ENCODE data around the gene DHX35. TPM values are rescaled to one million over a fixed set of nuclear protein-coding genes. Genes with fewer than 3 reads are reported as not detected.
"Not testable (repeated sequence)": the region's sequence is repeated elsewhere in the genome, so short reads cannot be mapped to it uniquely, and the experiment has no call there.

DHX35 gene
- polyA plus RNA-seq, 4 donors = 15.3 to 18.8 (median 17.3) TPM

DNA sequence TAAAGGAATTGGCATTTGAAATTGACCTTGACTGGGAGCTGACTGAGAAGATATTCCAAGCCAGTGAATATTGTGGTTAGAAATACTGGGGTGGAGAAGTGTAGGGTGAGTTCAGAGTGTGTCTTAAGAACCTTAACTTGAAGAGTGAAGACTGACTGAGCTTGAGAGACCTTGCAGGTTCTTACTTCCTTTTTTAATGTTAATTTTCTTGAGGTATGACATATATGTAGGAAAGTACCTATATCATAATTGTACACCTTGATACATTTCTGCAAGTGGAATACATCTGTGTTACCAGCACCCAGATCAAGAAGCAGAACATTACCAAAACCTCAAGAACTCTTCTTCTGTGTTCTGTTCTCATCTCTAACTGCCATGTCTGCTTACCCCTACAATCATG, 11.0 kb downstream of the DHX35 start:
- no peak for DNase-seq (ENCODE audit: low read depth in 4 of 4, low spot score in 2 of 4)

DNA sequence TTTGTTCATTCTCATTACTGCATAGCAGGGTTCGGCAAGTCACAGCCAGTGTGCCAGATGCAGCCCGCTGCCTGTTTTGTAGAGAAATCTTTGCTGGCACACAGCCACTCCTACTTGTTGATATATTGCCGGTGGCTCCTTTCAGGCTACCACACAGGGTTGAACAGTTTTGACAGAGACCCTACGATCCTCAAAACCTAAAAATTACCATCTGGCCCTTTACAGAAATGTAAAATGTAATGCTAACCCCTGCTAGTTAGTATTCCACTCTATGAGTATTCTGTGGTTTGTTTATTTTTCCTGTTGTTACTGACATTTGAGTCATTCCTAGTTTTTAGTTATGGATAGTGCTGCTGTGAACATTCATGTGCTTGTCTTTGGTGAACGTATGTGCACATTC, 11.5 kb downstream of the DHX35 start:
- DNase-seq (ENCODE audit: low read depth in 4 of 4, low spot score in 2 of 4) = no peak

DNA sequence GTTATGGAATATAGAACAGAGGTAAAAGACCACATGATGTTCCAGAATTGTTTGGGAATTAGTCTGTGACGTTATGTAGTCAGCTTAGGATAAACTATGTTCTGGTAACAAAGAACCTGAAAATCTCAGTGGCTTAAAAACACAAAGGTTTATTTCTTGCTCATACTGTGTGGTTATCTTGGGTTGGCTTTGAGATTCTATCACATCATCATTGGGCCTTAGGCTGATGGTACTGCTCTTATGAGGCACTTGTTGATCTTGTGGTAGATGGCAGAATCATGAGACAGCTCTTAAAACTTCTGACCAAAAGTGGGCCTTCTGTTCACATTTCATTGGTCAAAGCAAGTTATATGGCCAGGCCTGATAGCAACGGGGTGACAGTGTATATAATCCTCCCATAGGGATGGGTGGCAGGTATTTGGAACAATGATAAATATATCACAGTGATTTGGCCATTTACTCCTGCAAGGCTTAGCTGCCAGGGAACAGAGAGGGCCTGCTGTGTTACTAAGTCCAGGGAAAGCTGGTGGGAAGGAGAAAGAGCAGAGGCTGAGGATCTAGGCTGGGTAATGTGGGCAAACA, 13.5 kb downstream of the DHX35 start:
- DNase-seq (ENCODE audit: low read depth in 4 of 4, low spot score in 2 of 4) = no peak

DNA sequence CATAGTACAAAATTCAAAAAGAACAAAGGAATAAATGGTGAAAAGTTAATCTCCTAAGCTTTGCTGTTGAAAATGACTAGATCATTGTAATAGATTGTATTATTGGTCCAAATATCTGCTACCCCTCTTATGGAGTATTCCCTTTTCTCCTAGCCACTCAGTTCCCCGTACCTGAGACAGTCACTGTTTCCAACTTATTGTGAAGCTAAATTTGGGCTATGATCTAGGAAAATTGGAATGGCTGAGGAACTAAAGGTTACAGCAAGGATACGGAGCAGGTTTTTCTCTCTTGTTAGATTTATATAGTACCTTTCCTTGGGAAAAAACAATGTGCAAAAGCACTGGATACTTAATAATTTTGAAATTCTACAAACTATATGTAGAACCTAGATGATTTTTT, 17.3 kb downstream of the DHX35 start:
- no peak for DNase-seq (ENCODE audit: low read depth in 4 of 4, low spot score in 2 of 4)

DNA sequence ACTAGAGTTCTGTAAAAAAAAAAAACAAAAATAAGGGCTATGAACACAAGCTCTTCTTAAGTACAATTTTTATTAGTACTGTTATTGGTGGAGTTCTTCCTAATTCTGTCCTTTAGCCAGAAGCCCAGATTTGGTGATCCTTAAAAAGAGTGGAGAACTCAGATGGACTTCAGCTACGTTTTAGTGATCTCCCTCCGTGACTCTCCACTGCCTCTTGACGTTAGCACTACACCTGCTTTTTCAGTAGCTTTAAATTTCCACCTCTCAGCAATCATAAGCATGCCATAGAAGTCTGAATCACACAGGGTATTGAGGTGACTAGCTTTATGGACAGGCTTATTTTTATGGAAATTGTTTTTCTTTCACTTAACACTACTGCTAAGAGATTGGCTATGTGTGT, 17.7 kb downstream of the DHX35 start:
- no peak for DNase-seq (ENCODE audit: low read depth in 4 of 4, low spot score in 2 of 4)

DNA sequence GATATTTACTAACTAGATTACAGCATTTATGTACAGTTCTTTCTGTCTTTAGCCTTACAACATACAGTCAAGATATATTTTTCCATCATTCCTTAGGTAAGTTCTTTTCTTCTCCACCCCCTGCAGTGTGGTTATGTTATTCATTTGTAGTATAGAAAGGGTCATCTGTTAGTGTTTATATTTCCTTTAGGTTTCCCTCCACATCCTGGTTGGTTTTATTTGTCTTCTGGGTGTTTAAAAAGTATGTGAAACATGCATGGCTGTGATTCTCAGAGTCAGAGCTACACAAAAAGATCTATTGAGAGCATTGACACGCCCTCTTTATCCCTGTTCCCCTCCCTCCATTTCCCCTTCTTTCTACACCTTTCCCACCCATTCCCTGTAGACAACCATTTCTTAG, 20.1 kb downstream of the DHX35 start:
- no peak for DNase-seq (ENCODE audit: low read depth in 4 of 4, low spot score in 2 of 4)

DNA sequence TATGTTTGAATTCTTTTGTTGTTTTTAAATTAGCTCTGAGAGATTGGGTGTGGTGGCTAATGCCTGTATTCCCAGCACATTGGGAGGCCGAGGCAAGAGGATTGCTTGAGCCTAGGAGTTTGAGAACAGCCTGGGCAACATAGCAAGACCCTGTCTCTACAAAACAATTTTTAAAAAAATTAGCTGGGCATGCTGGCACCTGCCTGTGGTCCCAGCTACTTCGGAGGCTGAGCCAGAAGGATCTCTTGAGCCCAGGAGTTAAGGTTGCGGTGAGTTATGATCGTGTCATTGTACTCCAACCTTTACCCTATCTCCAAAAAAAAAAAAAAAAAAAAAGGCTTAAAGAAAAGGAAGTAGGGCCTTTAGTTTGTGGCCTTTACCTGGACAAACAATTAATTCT, 22.9 kb downstream of the DHX35 start:
- no peak for DNase-seq (ENCODE audit: low read depth in 4 of 4, low spot score in 2 of 4)

DNA sequence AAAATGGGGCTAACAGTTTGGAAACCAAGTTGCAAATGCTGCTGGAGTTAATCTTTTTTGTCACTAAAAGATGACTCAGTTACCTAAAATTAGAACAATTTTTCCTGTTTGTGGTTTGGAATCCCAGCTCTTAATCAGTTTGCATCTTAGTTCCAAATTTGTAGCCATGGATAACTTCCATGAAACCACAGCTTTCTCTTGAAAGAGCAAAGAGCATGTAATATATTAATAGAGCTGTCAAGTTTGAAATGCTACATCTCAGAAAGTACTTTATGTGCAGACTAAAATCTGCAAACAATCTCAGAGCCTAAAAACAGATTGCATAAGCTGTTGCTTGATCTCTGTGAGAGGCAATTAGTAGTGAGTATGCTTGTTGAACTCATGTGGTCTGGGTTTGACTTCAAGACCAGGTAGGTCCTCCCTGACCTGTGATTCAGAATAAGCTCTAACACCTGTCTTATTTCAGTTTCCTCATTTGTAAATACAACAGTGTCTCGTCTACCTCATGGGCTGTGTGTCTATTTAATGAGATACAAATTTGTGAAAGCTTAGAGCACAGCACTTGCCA, 23.5 kb downstream of the DHX35 start:
- no peak for DNase-seq (ENCODE audit: low read depth in 4 of 4, low spot score in 2 of 4)

DNA sequence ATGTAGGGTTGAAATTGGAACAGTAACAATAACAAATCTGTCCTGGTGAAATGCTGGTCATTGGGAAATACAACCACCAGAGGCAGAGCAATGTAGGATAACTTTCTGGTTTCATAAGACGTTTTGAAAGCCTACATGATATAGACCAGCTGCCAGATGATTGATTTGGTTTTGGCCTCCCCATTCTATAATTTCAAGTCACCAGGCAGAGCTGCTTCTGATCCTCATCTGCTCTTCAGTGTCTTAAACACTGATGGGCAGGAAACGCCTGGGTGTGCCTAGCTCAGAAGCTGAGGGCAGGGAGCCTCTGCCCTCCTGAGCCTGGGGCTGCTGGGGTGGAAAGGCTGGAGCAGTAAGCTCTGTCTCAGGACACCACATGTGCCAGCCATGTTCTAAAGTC, 24.5 kb downstream of the DHX35 start:
- no peak for DNase-seq (ENCODE audit: low read depth in 4 of 4, low spot score in 2 of 4)

DNA sequence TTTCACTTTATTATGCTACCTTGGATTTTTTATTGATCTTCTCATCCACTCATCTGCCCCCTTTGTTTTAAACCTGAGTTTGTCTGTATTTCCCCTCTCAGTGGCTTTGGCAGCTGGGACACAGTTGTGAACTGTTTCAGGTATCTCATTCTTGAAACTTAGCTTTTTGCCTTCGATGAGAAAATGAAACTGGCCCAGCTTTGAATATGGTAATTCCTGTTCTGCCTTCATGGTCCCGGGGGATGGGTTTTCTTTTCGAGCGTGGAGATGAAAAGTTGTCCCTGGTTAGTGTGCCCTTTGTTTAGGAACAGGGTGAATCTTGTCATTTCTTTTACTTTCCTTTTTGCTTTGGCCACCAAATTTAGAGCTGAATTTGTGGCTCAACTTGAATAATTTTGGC, 25.6 kb downstream of the DHX35 start:
- DNase-seq (ENCODE audit: low read depth in 4 of 4, low spot score in 2 of 4) = no peak

DNA sequence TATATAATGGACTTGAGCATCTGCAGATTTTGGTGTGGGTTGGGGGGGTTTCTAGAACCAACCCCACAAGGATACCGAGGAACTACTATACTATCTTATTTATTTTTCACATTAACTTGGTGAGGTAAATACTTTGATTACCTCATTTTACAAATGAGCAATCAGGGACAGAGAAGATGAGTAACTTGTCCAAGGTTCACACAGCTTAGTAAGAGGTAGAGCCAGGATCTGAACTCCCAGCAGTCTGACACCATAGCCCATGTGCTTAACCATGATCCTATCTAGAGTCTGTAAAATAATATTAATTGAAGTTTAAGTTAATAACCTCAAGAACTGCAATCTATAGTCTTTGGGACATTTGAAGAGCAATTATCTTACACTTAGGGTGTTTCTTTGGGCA, 28.6 kb downstream of the DHX35 start:
- DNase-seq (ENCODE audit: low read depth in 4 of 4, low spot score in 2 of 4) = no peak

DNA sequence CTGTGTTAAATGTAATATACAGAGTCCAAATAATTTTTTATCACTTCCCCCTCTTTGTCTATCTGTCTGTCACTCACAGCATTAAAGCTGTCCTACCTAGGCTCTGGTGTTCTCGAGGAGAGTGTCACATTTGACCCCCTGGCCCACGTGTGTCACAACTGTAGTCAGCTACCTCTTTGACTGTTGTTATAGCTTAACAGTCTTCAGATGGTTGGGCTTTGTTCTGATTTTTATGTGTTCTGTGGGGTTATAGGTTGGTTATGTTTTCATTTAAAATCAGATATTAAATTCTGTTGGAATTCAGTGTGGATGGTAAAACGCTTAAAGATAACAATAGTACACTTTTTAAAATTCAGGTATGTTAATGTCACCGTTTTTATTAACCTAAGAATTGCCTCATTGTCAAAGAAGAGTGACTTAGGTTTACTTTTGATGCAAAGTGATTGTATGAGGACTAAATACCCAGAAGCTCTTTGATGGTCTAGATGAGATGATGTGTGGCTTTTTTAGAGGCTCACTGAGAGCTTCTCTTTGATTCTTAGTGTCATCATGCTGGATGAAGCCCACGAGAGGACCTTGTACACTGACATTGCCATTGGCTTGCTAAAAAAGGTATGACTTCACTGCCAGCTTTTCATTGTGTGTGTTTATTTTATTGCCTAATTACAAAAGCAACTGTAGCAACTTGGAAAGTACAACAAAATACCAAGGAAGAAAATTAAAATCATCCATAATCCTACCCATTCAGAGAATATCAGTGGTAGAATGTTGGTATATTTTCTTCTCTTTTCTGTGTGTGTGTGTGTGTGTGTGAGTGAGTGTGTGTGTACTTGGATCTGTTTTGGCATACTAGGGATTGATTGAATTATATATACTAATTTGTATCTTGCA, 29.9 kb downstream of the DHX35 start:
- DNase-seq (ENCODE audit: low read depth in 4 of 4, low spot score in 2 of 4) = no peak

DNA sequence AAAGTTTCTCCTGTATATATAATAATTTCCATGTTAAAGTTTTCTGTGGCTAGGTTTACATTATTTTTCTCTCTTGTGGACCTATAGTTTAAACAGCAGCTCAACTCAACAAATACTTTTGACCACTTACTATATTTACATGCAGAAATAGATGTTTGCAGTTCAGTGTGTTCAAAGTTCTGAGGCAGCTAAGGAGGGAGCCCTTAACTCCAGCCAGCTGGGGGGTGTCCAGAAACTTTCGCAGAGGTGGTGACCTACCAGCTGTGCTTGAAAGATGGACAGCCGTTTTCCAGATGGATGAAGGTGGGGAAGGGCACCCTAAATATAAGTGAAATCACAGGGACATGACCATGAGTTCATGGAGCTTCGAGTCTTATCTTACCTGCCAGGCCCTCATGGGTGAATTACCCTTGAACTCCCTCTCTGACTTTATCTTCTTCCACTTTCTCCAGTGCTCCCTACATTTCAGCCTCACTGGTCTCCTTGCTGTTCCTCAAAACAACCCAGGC, 33.4 kb downstream of the DHX35 start:
- DNase-seq (ENCODE audit: low read depth in 4 of 4, low spot score in 2 of 4) = no peak

DNA sequence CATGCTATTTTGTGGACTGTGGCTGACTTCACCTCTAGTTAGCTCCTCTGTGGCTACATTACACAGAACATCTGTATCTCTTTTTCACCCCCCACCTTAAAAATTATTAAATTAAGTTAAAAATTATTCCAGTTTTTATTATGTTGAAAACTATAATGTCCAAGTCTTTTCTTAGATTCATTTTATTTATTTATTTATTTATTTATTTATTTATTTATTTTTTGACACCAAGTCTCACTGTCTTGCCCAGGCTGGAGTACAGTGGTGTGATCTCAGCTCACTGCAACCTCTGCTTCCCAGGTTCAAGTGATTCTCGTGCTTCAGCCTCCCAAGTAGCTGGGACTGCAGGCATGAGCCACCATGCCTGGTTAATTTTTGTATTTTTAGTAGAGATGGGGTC, 34.7 kb downstream of the DHX35 start:
- not testable (repeated sequence) for DNase-seq (ENCODE audit: low read depth in 4 of 4, low spot score in 2 of 4)

DNA sequence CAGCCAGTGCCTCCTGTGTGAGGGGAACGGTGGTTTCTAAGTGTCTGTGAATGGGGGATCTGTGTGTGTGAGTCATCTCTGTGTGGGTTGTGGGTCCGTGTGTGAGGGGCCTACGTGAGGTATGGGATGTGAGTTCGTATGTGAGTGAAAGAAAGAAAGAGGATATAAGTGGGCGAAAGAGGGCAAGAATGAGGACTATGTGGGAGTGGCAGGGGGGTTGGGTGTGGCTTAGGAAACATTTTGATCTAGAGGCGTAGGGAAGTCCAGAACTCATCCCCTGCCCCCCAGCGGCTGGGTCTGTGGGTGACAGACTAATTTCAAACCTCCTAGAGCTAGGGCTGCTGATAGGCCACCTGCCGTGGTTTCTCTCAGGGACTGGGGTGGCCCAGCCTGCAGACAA, 35.5 kb downstream of the DHX35 start:
- DNase-seq (ENCODE audit: low read depth in 4 of 4, low spot score in 2 of 4) = no peak

DNA sequence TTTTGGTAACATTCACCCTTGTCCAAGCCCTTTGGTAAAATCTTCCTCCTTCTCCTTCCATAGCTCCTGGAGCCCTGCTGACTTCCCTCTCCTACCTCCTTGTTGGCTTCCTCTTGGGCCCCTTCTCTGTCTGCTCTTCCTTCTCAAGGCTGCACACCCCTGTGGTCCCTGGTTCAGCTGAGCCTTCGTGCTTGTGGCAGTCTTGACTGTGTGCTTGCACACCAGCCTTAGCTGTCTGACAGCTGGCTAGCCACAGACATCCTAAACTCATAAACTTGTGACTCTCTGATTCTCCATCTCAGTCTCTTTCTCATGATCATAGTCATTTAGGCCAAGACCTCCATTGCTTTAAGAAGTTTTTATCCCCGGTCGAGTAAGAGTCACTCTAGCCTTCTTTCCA, 37.1 kb downstream of the DHX35 start:
- DNase-seq (ENCODE audit: low read depth in 4 of 4, low spot score in 2 of 4) = no peak

DNA sequence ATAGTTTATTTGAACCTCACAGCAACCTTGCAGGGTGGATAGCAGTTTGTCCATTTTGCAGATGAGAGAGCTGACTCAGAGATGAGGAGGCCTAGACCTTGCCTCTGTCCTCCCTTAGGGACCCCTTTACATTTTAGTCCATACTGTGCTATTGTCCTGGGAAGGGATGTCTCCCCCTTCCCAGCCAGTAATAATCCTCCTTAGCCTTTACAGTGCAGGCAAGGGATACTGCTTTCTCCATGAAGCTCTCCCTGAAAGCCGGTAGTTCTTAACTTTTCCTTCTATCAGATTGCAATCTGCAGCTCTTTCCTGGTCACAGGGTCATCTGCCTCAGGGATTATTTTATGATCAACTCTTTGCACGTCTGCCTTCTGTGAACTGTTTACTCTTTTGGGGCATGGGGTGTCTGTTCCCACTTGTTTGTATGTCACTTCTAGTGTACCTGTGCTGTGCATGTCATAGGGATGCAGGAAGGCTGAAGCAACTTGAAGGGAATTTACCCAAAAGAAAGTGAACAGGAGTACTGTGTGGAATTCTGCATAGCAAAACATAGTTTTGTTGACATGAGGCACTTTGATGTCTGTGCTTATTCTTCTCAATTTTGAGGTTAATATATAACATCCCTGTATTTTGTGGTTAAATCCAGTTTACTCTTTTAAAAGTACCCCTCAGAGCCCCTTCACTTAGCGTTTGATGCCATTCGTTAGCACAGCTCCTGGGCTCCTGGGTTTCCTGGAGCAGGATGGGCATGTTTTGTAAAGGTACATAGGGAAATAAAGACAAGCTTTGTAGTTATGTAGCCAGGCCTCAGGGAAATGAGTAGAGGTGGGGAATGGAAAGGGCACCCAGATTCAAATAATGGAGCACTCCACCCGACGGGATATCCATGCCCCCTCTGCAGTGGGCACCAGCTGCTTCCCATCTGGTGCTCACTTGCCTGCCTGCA, 38.1 kb downstream of the DHX35 start:
- no peak for DNase-seq (ENCODE audit: low read depth in 4 of 4, low spot score in 2 of 4)

DNA sequence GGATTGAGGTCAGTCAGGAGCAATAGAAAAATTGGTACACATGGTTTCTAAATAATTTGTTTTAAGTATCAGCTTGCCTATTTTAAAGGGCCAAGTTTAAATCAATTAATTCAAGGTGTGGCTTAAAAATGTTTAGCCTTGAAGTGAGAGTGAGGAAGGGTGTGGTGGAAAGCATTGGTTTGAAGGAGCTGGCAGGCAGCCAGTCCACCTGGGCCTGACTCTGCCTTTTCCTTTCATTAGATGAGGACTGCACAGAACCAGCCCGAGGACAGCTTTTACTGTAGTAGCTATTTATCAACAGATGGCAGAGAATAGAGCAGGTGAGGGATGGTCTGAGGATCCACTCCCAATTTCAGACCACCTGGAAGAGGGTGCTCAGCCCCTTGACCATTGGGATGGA, 42.4 kb downstream of the DHX35 start:
- no peak for DNase-seq (ENCODE audit: low read depth in 4 of 4, low spot score in 2 of 4)

DNA sequence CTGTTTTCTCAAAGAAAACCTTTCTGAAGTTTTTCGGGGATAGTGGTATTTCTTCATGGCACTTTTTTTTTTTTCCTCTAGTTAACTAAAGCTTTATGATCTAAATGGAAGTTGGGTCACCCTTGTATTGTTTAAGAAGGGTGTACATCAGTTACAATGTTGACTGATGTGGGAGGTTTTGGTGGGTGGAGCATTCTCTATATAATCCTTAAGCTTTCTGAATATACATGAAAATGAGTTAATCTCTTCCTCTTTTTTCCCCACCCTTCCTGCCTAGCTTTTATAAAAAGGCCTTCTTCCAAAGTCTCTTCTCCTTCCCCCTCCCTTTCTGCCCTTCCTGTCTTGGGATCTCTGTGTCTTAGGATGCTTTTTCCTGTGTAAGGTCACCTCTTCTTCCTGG, 47.2 kb downstream of the DHX35 start:
- no peak for DNase-seq (ENCODE audit: low read depth in 4 of 4, low spot score in 2 of 4)

DNA sequence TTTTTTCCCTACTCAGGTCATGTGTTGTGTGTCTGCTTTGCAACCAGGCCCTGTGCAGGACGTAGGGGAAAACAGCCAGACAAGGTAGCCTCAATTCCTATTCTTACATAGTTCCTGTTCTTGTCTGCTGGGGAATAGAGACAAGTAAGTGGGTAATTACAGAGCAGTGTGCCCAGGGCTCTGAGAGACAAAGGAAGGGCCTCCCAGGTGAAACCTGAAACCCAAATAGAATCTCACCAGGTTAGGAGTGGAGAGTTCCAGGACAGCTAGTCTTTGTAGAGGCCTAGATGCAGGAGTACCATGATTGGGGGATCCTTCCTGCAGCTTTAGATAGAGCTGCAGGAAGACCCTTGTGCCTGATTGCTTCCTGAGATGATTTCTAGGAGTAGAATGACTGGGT, 48.4 kb downstream of the DHX35 start:
- no peak for DNase-seq (ENCODE audit: low read depth in 4 of 4, low spot score in 2 of 4)

DNA sequence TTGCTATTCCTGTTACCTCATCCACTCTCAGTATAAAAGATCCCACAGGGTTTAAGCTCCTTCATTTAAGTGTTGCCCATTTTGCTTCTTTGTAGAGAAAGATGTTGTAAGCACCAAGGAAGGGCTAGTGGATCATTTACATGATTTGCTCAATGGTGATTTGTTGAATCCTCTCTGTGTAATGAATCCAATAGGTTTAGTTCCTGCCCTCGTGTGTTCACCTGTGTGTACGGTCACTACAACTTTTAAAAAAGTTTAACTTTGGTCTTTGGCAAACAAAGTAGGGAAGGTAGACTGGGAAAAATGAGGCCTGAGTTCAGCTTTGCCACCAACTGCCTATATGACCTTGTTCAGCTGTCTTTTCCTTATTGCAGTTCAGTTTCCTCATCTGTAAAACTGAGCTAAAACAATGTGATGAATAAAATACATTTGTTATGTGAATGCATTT, 51.5 kb downstream of the DHX35 start:
- no peak for DNase-seq (ENCODE audit: low read depth in 4 of 4, low spot score in 2 of 4)

Measured in left renal cortex interstitium (tissue), 4 donors.